GM19455 (cell line): ENCODE results near the gene ARID4B.

Source experiments
- ATAC-seq: cut with Tn5 transposase; IDR thresholded peaks from one replicate; pipeline ENCODE4 v1.9.1; 2021; ENCODE audit not compliant: unreplicated experiment

Gene ARID4B

DNA sequence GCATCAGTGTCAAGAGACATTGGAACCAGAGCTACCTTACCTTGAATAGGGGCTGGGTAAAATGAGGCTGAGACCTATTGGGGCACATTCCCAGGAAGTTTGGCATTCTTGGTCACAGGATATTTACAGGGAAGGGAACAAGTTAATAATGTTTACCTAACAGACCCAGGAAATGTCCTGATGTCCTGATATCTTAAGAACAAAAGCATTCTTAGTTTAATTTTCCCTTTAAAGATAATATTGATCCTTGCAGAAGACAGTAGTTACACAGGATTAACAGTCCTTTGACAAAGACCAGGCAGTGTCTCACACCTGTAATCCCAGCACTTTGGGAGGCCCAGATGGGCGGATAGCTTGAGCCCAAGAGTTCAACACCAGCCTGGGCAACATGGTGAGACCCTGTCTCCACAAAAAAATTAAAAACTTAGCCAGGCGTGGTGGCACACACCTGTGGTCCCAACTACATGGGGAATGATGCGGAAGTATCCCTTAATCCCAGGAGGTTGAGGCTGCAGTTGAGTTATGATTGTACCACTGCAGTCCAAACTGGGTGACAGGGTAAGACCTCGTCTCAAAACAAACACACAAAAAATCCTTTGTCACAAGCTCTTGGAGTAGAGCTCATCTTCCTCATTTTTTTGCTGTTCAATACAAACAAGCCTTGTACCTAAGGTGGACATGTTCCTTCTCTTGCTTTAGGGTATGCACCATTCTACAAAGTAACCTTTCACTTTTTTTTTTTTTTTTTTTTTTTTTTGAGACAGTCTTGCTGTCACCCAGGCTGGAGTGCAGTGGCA is 198.0 kb downstream of the ARID4B start:
- ATAC-seq, result no peak

- ATAC-seq, result peak; percentile 93
These were observed 199.3 kb downstream of the ARID4B start, which contains the start of gene TOMM20 for GRCh38 chr1:235128456-235129328. Gene TOMM20, minus strand, starts transcription at chr1:235128837. Its CDS starts 122 bp downstream, at chr1:235128715.

DNA sequence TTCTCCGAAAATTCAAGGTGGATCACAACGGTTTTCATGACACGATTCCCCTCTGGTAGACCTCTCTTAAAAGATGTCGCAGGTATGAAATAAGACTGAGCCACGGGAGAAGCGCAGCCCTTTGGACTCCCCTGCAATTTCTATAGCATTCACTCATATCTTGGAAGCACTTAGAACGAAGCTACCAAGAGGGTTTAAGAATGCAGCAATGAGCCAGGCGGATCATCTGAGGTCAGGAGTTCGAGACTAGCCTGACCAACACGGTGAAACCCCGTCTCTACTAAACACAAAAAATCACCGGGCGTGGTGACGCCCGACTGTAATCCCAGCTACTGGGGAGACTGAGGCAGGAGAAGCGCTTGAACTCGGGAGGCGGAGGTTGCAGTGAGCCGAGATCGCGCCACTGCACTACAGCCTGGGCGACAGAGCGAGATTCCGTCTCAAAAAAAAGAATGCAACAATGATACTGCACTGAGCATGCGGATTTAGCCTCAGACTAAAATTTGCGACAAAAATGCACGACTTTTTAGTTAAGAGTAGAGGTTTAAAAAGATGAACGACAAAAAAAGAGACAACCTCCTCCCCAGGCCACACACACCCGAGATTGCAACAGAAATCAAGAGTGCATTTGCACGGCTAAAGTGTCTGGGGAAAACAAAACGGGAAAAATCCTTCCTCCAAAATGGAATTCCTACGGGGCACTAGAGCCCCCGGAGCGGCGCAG is 200.1 kb downstream of the ARID4B start:
- no peak for ATAC-seq

DNA sequence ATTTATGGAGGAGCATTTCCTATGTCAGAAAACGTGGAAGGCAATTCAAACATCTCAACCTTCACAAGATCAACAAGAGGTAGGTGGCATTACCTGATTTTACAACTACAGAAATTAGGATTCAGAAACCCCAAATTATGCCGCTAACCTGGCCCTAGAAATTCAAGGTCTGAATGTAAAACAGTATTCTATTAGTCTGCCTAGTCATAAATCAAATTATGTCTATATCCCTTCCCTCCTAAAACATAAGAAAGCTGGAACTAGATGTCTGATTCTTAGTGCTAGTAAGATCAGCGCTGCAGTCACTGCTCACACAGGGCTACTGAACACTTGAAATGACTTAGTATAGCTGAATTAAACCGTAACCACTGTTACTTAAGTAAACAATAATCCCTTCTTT is 200.8 kb downstream of the ARID4B start:
- no peak for ATAC-seq

- ATAC-seq, result no peak
These were observed 203.3 kb downstream of the ARID4B start for GRCh38 chr1:235124665-235125064.

DNA sequence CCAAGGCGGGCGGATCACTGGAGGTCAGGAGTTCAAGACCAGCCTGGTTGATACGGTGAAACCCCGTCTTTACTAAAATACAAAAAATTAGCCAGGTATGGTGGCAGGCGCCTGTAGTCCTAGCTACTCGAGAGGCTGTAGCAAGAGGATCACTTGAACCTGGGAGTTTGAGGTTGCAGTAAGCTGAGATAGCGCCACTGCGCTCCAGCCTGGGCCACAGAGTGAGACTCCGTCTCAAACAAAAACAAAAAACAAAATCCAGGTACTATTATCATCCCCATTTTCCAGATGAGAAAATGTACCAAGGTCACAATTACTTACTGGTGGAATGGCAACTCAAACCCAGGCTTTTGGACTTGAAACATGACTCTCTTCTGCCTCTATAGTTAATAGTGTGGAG is 203.9 kb downstream of the ARID4B start:
- no peak for ATAC-seq

DNA sequence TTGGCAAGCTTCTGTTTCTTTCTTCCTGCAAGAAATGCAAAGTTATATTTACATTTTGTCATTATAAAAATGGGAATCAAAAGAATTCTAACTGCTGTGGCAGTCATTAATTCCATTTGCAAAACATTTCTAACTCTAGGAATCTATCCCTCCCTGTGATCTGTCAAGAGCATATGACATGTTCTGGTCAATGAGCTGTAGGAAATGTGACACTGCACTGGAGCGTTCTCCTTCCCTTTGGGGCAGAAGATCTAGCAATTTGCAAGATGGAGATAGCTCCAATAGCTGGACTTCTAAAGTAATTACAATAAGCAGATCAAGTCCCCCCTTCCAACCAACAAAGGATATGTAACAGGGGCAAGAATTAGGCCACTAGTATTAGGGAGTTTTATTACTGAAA is 205.6 kb downstream of the ARID4B start:
- ATAC-seq, result no peak
